ENCODE measurements around the gene FARSB.

The FARSB gene

DNA sequence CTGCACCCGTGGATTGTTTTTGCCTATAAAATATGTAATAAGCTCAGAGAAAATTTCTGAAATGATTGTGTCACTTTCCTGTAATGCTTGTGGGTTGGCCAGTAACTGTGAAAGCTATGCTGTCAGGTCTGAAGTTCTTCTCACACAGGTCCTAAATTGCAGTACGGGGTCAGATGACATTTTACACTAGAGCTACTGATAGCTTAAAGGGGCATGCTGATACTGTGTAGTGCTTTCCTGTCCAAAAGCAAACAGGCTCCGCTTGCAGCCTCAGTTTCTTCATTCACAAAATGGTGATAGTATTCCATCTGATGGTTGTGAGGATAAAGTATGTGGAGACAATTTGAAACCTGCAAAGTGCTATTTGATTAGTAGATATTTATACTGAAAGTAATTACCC is 7.6 kb upstream of the FARSB start:
- no peak for DNase-seq (ENCODE audit: low read depth in 2 of 2)

DNA sequence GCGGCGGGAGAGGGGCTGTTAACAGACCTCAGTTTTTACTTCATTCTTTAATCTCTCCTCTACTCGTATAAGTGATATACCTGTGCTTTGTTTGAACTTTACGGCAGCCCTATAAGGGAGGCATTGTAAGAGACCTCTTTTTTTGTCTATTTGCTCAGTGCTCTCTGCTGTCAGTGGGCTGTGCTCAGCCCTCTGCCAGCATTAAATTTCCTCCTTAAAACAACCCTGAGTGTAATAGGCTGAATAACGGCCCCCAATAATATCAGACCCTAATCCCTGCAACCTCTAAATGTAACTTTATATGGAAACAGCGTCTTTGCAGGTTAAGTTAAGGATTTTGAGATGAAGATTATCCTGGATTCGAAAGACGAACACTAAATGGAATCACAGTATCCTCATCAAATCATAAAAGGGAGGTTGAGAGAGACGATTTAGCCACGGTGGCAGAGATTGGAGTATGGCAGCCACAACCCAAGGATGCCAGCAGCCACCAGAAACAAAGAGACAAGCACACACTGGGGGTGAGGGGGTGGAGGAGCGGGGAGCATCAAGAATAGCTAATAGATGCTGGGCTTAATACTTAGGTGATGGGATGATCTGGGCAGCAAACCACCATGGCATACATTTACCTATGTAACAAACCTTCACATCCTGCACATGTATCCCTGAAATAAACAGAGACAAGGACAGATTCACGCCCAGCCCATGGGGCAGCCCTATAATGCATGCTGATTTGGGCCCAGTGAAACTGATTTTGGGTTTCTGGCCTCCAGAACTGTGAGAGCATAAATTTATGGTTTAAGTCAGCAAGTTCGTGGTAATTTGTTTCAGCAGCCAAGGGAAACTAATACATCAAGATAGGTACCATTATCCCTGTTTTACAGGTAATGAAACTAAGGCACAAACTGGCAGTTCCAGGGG is 894 bp upstream of the FARSB start:
- DNase-seq (ENCODE audit: low read depth in 2 of 2) = no peak

DNA sequence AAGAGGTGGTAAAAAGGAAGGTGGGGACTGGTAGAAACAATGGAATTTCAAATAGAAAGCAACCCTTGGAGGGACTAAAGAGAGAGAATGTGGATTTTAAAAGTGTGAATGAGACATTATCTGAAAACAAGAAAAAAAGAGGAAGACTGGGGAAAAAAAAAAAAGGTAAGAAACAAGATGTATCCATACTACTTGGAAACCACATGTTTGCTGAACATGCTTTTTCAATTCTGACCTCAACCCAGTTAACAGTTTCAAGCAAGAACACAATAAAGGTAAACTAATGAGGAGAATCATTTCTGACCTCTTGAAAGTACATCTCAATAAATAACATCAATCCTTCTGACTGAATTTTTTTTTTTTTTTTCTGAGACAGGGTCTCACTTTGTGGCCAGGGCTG is 2.6 kb downstream of the FARSB start:
- no peak for DNase-seq (ENCODE audit: low read depth in 2 of 2)

DNA sequence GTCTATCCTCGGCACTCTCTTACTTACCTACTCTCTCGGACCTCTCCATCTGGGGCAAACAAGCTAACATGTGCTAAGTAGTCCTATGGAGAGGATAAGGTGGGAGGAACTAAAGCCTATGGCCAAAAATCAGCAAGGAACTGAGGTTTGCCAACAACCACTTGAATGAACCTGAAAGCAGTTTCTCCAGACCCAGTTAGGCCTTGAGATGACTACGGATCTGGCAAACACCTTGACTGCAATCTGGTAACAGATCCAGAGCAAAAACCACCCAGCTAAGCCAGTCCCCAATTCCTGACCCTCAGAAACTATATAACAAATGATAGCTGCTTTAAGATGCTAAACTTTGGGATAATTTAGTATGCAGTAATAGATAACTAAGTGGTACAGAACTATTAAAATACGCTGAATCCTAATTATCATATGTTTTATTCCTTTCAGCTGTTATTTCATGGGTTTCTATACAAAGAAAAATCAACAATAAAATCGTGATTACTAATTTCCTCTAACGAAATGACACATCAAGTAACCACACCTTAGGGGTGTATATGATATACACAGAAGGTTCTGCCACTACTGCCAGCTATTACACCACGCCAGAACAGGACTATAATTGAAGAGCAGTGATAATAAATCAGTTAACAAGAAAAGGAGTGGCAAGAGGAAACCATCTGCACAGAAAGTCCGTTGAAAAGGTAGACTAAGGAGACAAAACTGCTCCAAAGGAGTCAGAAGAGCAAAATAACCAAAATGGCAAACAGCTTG is 3.2 kb downstream of the FARSB start:
- DNase-seq (ENCODE audit: low read depth in 2 of 2) = no peak

DNA sequence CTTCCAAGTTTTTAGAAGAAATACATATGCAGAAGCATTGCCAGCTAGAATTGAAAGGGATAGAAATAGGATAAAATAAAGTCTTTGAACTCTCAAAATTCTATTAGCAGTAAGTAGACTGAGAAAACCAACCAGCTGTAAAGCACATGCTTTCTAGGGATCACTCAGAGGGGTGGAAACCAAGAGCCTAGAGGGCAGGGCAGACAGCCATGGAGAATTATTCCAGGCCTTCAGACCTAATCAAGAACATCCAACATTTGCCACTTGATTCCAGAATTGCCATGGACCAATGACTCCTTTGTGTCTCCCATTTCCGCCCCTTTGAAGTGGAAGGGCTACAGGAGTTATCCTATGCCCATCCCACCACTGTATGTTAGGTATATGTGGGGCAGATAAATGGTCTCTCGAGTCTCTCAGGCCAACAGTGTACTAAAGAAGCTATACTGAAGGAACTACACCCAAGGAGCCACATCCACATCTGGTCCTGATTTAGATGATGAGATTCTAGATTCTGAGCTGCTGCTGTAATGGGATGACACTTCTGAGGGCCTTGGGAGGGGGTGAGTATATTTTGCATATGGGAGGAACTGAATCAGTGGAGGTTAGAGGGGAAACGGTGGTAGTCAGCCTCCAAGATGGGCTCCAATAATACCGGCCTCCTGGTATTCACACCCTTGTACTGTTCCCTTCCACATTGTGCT is 4.0 kb downstream of the FARSB start:
- no peak for DNase-seq (ENCODE audit: low read depth in 2 of 2)

DNA sequence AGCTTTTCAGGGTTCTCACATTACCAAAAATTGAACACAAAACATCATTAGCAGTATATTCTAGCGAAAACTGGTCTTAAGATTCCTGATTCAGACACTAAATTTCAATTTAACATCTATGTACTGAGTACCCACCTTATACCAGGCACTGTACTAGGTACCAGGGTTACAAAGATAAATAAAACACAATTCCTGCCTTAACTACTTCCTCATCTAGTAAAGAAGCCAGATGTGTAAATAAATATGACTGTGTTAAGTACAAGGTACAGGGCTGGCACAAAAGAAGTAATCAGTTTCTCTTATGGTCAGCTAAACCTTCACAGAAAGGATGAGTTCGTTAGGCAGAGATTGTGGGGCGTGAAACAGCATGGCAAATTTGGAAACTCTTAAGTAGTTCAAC is 6.1 kb downstream of the FARSB start:
- no peak for DNase-seq (ENCODE audit: low read depth in 2 of 2)

DNA sequence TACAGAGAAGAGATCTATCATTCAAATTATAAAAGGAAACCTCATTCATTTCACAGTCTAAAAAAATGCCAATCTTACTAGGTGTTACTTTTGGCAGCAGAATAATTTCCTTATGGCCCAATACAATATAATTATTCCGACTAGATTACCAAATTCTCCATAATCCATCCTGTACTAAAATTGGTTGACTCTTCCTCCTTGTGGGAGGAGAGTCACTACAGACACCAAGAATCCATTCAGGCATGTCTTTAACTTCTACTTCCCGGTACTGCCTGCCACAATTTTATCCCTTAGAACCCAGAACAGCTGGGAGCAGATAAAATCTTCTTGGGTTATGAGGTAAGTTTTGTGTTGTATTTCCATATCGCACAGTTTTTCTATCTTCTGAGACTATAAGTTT is 9.9 kb downstream of the FARSB start:
- DNase-seq (ENCODE audit: low read depth in 2 of 2) = no peak

DNA sequence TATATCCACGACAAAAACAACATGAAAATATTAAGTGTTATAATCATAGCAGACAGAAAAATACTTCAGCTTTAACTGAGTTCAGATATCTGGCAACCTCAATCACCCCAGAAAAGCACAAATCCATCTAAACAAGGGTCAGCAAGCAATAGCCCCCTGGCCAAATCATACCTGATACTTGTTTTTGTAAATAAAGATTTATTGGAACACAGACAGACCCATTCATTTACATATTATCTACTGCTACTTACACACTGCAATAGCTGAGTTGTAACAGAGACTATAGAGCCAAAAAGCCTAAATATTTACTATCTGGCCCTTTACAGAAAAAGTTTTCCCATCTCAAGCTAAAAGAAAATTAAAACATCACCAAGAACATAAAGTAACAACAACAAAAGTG is 12.8 kb downstream of the FARSB start:
- DNase-seq (ENCODE audit: low read depth in 2 of 2) = no peak

DNA sequence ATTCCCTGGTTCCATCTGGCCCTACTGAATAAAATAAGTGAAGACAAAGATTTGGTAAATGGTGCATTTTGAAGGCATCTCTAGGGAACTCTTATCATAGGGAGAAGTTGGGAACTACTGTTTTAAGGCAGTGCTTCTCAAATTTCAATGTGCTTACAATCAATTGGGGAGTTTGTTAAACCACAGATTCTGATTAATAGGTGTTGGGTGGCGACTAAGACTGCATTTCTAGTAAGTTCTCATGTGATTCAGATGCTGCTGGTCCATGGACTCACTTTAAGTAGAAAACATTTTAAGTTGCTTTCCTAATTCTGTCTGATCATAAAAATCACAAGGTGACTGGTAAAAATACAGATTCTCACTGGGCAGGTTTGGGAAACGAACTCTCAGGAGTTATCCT is 14.6 kb downstream of the FARSB start:
- DNase-seq (ENCODE audit: low read depth in 2 of 2) = no peak

DNA sequence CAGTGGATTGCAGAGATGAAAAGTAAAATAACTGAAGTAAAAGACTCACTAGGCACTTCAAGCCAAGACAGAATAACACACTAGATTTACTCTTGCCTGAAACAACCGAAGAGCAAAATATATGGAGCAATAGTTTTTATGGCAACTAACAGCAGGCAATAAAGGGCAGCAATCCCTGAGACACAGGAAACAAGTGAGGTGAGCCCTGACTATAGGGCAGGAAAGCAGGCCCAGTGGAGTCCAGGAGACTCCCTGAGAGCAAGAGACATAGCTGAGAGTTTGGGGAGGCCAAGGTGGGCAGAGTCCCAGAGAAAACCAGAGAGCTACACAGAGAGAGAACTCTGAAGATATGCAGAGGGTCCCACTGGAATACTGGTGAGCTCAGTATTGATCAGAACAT is 18.8 kb downstream of the FARSB start:
- DNase-seq (ENCODE audit: low read depth in 2 of 2) = no peak

DNA sequence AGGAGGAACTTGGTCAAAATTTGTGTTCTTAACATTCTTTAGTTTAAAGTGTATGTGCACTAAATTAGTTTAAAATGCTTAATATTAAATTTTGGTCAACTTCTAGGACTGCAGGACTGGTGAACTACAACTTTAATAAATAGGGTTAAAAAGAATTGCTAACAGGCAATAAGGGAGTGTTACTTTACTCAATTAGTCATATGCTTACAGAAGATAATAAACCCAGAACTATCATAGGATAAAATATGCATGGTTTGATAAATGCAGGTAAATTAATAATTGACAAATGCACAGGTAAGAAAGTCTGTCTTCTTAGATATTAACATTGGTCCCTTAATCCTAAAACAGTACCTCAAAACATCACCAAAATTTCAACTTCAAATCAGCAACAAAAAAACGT is 20.6 kb downstream of the FARSB start:
- DNase-seq (ENCODE audit: low read depth in 2 of 2) = no peak

DNA sequence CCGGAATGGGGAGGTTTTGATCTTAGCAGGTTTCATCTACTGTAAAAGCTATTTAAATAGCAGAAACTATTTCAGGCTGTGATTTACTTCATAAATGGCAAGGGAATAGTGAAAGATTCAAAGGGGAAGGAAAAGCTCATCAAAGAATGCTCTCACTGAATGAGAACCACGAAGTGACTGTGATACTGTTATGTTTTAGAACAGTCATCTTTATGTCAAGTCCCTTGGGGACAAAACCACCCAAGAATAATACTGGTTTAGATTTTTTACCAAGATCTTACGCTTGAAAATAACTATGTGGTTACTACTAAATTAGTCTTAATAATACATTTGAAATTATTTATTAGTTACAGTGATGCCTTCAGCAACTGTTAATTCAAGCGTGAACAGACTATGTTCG is 28.1 kb downstream of the FARSB start:
- no peak for DNase-seq (ENCODE audit: low read depth in 2 of 2)

DNA sequence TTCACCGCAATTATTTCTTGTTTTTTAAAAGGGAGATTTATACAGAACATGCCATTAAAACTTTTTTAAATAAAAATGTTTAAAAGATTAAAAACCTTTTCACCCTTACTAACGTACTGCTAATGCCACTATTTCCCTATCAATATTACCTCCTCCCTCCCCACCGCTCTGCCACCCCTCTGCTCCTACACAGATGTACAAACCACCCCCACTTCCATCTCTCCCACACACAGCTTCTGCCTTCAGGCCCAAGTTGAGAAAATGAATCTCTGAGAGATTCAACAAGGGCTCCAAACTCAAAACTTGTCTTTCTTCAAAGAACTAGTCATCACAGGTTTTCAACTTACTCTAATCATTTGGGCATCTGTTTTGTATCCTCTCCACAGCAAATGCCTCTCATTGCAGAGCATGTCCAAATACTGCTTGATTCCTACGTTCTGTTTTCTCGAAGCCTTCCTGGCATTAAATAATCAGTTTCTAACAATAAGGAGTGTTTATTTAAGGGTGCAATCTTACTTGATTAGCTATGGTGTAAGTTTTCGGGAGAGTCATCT is 32.1 kb downstream of the FARSB start:
- no peak for DNase-seq (ENCODE audit: low read depth in 2 of 2)

DNA sequence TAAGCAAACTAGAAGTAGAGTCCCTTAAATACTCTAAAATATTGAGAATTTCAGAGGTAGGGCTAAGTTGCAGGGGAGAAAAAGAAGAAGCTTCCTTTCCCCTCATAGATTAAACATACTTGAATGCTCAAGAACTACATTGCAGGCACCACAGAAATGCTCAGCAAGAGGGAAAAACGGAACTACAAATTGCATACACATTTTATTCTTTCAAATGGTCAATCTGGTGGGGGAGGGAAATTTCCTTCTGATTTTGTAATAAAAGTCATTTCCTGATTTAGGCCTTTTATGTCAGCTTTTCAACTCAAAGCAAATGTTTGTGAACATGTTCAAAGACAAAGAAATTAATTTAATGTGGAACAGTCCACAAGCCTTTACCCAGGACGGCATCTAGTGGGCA is 33.0 kb downstream of the FARSB start:
- DNase-seq (ENCODE audit: low read depth in 2 of 2) = no peak

DNA sequence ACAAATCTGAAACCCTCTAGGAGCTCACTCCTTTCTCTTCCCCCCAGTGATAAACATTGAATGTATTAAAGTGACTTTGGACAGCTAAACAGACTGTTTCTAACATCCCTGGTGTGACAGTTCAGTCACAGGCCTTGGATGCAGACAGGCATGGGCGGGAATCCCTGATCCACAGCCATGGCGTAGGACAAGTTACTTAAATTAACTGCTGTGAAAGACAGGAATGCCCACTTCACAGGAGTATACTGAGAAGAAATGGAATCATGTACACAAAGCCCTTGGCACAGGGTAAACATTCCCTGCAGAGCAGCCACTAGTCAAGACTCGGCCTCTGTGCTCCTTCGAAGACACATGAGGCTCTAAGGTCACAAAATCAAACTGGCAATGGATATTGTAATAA is 34.0 kb downstream of the FARSB start:
- DNase-seq (ENCODE audit: low read depth in 2 of 2) = no peak

DNA sequence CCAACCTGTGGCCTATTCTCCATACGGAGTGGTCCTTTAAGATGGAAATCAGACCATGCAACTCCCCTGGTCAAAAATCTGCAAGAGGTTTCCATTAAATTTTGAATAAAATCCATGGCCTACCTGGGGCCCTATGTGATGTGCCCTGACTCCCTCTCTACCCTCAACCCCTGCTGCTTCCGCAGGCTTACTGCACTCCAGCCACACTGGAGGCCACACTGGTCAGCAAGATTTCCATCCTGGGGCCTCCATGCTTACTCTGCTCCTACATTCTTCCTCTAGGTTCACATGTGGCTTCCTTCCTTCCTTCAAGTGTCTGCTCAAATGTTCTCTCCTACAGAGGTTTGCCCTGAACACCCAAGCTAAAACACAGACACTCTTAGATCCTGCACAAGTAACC is 40.6 kb downstream of the FARSB start:
- no peak for DNase-seq (ENCODE audit: low read depth in 2 of 2)

DNA sequence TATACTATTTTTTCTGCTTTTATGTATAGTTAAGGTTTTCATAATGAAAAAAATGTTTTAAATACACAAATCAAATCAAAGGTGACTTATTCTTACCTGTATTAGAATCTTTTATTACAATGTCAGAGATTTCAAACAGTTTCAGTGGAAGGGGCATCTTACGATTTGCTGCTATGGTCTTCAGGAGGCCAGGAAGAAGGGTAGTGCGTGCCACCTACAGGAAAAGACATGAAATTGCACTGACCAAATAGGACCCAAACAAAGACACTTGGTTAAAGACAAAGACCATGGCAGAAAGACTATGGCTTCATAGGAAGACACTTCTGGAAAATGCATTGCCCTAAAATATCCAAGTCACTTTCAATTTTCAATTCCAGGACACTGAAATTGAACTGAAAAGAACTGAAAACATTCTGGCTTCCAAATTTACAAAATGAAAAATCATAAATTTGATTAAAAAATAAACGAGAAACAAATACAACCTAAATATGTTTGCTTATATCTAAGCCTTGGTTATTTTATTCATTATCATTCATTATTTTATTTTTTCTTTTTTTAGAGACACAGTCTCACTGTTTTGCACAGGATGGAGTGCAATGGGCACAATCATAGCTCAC is 42.1 kb downstream of the FARSB start:
- DNase-seq (ENCODE audit: low read depth in 2 of 2) = no peak

DNA sequence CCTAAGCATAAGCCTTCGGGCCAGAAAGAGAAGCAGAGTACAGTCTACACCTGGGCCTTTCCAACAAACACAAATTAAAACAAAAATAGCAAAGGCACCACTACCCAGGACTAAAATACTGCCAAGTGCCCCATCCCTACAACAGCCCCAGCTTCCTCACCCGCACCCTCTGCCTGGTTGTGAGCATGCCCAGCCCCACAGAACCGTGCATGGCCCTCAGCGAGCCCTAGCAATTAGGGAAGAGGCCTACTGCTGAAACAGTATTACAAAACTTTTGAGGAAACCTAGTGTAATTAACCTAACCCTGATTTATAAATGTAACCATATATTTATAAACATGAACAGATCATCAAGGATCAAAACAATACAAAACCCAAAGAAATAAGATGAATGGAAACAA is 44.2 kb downstream of the FARSB start:
- DNase-seq (ENCODE audit: low read depth in 2 of 2) = no peak

DNA sequence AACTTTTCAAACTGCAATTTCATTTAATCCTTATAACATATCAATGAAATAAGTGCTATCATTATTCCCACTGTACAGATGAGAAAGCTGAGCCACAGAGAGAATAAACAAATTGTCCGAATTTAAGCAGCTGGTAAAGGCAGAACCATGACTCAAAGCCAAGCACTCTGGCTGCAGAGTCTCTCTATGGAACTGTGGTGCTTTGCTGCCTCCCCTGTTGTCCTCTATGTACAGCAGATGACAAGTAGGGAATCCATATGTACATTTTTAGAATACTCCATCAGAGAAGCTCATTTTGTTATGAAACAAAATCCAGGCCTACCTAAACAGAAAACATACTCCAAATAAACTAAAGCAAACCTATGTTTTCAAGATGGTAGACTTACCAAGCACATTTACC is 45.1 kb downstream of the FARSB start:
- no peak for DNase-seq (ENCODE audit: low read depth in 2 of 2)

DNA sequence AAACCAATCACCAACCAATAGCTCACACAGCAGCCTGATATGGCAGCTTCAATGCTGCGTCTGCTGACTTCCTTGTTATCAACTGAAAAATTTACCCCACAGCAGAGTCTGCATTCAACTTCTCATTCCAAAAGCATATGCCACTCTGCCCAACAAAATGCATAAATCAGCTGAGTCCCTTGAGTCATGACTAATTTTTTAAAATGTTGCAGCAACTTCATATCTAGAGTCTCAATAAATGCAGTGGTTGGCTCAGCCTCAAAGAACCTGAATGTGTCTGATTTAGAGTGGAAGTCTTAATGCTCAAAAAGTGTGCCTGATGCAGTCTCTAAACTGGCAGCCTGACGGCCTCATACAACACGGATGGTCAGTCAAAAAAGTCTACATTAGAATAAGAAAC is 46.5 kb downstream of the FARSB start:
- no peak for DNase-seq (ENCODE audit: low read depth in 2 of 2)

DNA sequence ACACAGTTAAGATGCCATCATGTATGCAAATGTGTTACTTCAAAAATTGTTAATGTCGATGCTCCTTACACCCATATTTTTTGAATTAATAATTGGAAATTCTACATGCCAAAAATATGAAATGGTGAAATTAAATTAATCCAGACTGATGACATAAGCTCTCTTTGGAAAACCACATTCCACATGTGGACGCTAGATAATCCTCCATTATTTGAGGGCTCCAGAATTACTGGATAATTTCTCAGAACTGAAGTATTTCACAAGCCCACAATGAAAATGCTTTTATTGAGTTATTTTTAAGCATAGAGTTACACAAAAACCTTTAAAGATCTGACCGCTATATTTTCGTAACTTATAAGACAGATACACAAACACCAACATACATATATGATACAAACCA is 47.8 kb downstream of the FARSB start:
- DNase-seq (ENCODE audit: low read depth in 2 of 2) = no peak

DNA sequence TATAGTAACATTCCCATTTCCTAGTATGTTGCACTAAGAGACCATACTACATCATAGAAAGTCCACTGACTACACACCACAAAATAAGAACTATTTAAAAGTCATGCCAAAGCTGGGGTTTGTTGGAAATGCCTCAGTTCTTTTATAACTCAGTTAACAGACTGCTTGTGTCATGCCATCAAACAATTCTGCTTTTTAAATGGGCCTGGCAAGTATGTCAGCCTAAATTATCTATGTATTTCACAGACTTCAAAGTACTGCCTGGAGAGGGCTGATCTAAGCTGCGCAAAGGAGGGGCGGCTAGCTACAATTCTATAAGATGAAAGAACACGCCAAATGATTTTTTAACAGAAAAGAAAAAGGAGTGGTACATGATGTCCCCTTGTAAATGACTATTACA is 49.6 kb downstream of the FARSB start:
- no peak for DNase-seq (ENCODE audit: low read depth in 2 of 2)

All from stimulated activated CD8-positive, alpha-beta memory T cell treated with anti-CD3 and anti-CD28 coated beads, Interleukin-2, amount 100 ng/mL, for 1 hour (primary cell).